HG02798 (cell line): Measurements from ENCODE around the gene AGAP1.
"Not testable (repeated sequence)": the region's sequence is repeated elsewhere in the genome, so short reads cannot be mapped to it uniquely, and the experiment has no call there.

Experiments used
- ATAC-seq: cut with Tn5 transposase; IDR thresholded peaks from one replicate; pipeline ENCODE4 v1.9.1; 2021; ENCODE audit warnings: mild to moderate bottlenecking; ENCODE audit not compliant: unreplicated experiment, poor library complexity

Gene AGAP1

DNA sequence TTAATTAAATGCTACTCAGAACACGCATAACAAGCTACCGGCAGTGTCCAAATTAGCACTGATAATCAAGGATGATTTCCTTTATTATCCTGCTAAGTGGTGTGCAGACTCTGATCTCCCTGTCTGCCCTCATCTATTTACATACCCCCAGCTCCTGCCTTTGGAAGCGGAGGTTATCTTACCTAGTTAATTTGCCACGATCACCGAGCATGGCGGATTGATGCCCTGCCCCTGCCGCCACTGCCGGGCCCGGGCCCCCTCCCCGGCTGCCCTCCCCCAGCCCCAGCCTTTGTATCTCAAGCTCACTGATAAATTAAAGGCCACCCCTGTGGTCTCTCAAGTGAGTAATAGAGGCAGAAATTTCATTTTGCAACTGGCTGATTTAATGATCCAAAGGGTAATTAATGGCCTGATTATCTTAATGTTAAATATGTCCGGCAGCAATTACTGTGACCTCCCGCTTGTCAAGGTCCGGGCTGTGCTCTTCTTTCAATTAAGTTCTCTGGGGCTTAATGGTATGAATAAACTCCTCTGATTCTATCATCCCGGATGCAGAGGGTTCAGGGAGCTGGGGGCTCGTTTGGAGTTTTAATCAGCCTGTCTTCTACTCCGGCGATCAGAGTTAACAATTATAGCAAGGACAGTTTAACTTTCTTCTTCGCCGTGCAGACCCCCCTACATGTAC, 560.9 kb downstream of the AGAP1 start:
- ATAC-seq = no peak

DNA sequence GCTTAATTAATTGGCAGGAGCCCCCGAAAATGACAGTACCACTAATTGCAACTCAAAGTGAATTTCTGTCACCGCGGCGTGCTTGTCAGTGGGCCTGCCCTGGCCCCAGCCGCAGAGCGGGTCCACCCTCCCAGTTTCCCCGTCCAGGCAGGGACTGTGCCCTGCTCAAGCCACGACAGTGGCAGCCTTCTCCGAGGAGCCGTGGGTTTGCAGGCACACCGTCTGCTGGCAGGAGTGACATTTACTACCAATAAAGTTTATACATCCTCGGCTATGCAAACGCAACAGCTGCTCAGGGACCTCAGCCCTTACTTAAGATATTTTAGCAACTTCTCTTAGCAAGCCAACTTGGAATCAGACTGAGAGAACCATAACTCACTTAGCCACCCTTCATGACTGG, 561.6 kb downstream of the AGAP1 start:
- ATAC-seq = no peak

DNA sequence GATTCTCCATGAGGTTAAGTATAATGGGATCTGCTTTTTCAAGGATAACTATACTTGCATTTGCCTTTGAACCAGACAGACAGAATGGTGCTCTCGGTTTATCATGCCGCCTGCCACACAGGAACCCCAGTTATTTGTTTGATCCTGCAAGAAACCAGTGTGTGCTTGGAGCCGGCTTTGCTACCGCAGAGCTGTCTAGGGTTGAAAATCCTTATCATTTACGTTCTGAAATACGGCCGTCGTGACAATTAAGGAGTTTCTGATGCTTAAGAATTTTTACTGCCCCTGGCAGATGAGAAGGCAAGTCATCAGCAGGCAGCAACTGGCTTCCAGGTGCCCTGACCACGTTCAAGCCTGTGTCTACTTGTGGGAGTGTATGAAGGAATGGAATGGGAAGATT, 562.3 kb downstream of the AGAP1 start:
- ATAC-seq = no peak

DNA sequence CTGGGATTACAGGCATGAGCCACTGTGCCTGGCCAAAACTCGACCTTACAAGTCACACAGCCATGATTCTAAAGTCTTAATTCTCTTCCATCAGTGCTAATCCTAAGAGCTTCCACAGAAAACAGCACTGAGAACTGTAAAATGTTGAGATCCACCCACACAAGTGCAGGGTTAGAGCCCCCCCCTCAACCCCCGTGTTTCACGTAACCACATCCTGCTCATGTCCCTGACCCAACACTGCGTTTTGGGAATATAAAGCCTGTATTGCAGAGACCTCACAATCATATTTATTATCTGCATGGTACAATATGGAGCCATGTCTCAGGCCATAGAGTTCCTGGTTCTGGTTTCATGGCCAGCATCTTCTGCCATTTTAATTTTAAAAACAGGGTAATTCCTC, 563.5 kb downstream of the AGAP1 start:
- no peak for ATAC-seq

DNA sequence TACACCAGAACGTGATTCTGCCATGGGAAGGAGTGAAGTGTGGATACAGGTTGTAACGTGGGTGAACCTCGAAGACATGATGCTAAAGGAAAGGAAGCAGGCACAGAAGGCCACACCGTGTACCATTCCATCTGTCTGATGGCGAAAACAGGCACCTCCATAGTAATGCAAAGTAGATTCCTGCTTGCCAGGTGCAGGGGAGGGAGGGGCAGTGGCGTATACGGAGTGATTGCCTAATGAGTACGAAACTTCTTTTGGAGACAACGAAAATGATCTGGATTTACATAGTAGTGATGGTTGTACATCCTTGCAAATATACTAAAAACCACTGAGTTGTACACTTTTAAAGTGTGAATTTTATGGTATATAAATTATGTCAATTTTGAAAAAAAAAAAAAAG, 567.7 kb downstream of the AGAP1 start:
- no peak for ATAC-seq

DNA sequence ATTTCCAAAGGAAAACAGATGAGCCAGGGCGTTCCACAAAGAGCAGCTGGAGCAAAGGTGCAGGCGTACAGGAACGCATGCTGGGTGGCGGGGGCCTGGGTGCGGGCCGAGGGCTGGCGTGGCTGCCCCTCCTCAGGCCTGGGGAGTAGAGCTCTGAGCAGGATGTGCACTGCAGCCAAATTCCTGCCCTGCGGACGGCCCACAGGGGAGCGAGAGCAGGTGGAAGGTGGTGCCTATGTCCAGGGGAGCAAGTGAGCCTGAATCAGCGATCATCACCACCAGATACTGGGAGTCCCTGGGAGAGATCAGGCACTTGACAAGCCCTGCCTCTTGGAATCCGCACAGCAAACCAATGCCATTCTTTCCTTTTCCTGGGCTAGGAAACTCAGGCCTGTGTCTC, 568.1 kb downstream of the AGAP1 start:
- no peak for ATAC-seq

DNA sequence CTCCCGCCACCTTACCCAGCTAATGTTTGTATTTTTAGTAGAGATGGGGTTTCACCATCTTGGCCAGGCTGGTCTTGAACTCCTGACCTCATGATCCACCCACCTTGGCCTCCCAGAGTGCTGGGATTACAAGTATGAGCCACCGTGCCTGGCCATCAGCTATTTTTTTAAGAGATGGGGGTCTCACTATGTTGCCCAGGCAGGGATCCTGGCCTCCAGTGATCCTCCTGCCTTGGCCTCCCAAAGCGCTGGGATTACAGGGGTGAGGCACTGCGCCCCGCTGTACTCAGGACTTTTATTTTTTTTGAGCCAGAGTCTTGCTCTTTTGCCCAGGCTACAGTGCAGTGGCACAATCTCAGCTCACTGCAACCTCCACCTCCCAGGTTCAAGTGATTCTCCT, 569.0 kb downstream of the AGAP1 start:
- ATAC-seq = not testable (repeated sequence)

DNA sequence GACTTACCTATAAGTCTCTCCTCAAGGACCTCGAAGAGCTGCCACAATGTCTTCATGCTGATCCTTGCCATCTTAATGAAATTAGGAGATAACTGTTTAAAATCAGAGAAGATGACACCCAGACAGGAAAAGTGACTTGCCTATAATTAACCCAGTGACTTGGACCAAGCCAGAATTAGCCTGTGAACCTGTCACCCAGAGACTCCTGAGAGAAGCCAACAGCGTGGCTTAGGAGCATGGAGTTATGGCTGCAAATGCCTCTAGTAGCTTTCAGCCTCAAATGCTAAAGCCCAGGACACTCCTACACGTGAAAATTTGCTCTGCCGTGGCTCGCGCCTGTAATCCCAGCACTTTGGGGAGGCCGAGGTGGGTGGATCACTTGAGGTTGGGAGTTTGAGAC, 570.2 kb downstream of the AGAP1 start:
- ATAC-seq = no peak

DNA sequence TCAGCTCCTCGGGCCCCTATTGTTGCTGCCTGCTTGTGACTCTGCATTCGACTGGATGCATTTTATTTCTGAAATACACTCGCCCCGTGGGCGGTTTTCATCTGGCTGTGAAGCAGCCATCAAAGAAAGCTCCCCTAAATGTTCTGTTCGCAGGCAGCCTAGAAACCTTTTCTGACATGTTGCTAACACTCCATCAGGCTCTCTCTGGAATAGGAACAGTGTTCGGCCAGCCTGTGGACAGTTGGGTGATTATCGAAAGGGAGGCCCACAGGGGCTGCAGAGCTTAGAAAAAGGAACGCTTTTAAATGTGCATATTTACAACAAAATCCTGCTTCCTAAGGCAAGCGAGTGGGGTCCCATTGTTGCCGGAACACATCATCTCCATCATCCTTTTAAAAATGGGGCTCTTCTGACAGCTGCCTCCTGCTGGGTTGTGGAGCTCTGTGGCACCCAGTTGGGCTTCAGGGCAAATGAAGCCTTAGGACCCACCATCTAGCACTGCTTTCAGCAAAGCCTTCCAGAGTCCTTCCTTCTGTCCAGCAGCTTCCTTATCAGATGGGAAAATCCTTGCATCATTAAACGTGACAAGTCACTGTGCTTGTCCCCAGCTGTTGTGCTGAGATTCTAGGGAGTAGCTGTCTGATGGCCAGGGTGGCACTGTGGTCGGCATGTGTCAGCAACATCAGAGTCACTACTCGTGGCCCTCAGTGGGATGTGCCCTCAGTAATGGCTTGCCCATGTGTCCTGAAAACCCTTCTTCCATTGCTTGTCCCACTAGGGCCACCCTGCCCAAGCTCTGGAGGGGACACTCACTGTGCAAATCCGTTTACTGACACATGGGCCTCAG, 571.7 kb downstream of the AGAP1 start:
- no peak for ATAC-seq

DNA sequence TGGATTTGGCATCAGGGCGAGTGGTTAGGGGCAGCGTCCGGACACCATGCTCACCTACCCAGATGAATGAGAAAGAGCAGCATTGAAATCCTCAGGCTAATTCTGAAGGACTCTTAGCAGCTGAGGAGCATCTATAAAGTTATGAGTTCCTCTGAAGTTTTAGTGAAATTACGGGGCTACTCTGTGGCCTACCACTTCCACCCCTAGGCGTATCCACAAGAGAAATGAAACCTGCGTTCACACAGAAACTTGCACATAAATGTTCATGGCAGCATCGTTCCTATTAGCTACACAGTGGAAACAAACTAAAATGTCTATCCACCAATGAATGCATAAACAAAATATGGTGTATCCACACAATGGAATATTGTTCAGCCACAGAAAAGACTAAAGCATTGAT, 576.4 kb downstream of the AGAP1 start:
- ATAC-seq = no peak

DNA sequence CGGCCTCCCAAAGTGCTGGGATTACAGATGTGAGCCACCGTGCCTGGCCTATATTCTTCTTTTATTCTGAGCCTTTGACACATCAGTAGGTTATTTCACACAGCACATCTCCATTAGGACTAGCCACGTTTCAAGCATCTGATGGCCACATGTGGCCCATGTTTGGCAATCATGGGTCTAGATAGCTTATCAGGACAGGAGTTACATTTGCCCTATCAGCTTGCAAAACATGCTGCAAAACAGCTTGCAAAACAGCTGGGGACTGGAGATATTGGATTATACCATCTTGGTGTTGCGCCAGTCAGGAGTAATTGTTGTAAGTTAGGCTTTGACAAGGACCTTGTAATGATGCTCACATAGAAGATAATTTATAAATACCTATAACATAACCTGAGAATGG, 579.4 kb downstream of the AGAP1 start:
- ATAC-seq = no peak

DNA sequence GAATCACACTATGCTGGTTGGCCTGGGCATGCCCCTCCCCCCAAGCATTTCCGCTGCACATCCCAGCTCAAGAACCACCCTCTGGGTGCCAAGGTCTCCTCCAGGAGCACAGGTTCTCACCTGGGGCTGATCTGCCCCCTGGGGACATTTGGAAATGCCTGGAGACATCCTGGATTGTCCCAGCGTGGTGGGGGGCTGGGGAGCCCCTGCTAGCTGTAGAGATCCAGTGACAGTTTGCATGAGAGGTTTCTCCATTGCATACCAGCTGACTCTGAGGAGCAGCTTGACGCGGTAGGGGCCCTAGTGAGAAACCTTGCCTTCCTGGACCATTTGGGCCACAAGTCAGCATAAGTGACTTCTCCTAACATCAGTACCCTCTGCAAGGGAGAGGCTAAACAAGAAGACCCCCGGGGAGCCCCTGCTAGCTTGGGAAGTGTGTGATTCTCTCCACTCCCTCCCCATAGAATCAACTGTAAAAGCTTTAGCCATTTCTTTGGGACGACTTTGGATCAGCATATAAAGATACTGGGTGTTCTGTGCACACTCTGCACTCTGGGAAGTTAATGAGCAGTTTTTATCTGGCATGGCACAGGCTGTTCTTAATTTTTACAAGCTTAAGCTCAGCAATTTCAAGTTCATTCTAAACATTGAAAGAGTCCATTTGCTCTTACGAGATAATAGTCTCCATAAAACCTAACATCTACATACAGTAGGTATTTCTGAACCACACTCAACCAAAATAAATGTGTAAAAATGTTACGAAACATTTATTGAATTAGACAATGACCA, 580.2 kb downstream of the AGAP1 start:
- no peak for ATAC-seq

DNA sequence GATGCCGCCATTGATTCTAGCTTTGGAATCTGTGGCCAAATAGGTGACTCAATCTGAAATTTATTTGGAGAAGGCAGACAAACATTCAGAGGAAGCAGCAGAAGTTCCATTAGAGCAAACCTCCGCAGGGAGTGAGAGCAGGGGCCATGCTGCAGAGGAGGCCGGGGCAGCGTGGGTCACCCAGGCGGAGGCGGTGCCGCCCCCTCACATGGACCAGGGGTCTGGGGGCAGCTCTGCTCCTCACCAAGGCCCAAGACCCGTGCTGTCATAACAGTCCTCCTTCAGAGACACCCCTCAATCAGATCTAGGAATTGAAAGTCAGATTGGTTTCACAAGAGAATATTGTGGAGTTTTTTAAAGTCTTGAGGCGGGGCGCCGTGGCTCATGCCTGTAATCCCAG, 582.0 kb downstream of the AGAP1 start:
- ATAC-seq = no peak

DNA sequence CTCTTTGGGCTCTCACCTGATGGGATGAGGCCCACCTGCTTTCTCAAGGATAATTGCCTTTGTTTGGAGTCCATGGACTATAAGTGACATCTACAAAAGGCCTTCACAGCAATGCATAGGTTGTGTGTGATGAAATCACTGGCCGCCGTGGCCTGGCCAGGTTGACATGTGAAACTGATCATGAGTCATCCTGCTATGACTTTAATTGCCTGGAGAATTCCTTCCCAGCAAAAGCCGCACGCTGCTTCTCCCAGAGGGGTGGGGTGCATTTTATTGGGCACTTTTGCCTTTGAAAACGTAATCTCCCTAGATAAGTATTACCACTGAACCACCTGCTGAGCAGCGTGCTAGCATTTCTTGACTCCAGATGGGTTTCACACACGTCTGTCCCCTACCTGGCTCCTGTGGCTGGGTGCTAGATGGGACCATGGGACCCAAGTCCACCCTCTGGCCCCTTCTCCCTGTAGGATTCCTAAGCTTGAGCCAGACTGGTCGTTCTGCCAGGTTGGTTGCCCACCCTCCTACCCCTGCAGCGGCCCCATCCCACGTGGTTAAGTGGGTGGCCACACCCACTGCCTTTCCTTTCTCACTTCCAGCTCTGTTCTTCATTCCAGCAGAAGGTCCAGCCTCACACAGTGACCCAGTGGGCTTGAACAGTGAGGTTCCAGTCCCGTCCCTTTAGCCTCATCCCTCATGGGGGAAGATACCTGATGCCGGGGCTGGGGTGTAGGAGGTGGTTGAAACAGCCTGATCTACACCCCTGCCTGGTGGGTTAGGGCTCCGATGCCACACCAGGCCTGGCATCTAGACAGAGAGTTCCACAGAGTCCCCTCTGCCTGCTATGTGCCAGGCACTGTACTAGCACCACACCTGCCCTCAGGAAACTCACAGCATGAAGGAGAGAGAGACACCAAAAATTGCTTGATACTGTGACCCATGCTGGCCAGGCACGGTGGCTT, 584.7 kb downstream of the AGAP1 start:
- no peak for ATAC-seq

DNA sequence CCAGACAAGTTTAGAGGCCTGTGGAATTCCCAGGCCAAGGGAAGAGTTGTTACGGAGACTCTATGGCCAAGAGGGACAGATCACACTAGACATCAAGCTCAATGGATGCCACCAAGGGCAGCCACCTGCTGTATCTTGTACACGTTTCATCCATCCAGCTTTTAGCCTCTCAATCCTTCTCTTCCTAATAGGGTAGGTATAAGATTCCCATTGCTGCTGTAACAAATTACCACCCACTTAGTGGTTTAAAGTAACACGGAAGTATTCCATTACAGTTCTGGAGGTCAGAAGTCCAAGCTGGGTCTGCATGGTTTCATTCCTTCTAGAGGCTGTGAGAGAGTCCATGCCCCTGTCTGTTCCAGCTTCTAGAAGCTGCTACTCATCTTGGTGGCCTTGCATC, 586.6 kb downstream of the AGAP1 start:
- ATAC-seq = no peak

DNA sequence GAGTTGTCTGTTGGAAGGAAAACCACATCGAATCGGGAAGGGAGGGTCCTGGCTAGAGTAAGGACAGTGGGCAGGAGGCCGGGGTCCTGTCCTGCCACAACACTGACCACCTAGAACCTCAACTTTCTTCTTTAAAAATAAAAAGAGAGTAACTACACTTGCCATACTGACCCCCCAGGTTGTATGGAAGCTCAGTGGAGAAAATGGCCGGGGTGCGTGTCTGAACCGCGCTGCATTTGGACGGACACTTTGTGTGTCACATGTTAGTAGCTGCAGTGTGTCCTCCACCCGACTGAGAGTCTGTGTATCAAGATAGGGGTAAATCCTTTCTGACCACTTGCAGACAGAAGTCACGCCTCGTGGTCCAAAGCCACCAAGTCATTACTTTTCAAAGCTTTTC, 587.3 kb downstream of the AGAP1 start:
- ATAC-seq = no peak

DNA sequence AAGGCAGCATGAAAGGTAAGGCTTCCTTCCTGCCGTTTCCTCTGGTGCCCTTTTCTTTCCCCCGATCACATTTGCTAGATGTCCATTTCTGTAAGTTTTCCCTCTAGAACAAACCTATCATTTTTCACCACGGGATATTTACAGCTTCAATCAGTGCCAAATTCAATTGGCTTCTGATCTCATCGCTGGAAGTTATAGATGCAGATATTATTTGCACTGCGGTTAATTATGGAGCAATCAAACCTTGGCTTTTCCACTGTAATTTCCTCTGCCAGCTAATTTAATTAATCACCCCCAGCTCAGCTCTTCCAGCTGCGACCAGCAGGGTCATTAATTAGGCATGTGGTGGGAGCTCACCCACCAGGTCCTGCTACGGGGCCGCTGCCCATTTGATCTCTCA, 588.2 kb downstream of the AGAP1 start:
- no peak for ATAC-seq

DNA sequence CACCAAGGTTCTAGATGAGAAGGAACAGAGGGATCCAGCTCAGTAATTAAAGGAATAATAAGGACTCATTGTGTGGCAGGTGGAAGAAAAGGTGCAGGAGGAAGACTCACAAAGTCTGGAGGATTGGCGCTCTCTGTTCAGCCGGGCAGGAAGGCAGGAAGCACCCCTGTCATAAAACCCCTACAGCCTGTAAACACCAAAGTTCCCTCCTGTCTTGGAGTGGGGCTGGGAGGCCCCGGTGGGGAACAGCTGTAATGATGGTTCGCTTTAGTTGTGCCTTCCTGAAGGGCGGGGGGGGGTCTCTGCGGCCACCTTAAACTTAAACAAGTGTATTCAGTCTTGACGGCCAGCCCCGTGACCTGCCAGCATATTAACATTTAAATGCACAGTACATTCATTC, 590.1 kb downstream of the AGAP1 start:
- no peak for ATAC-seq

DNA sequence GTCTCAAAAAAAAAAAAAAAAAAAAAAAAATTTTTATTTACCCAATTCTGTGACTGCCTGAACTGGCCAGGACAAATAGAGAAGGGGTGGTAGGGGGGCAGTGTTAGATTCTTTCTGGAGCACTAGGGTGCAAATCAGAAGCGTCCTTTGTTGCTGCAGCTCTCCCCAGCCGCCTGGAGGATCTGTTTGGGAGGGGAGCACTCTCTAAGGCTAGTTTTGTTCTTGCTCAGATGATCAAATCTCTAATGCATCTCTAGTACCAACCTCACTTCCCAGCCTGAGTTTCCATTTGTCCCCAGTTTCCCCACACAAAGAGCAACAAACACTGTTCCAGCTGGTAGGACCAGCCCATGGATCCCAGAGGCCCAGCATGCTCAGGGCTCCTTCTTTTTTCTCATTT, 591.4 kb downstream of the AGAP1 start:
- no peak for ATAC-seq

DNA sequence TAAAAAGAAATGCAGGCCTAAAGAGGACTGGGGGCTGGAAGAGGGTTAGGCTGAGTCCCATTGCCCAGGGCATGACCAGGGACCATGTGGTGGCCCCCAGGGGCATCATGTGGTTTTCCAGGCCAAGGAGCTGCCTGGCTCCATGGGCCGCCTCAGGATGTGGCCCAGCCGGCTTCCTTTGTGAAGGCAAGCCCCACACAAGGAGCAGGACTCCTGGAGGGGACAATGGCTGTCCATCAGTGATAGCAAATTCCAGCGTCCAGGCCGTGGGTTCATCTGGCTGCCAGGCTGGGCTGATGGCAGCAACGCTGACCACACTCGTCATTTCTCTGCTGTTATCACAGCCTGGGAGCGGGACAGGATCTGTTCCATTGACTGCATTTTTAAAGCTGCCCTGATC, 591.8 kb downstream of the AGAP1 start:
- ATAC-seq = no peak
